Keratinocyte (primary cell): ENCODE results near the gene BBS1. TPM values are rescaled to one million over a fixed set of nuclear protein-coding genes. Genes with fewer than 3 reads are reported as not detected.

Source experiments
- DNase-seq: peaks from one replicate; pipeline ENCODE4 v3.0.0-alpha.2; 2011; ENCODE audit warnings: low read depth, missing footprints, low spot score
- FAIRE-seq: peaks from 2 replicates; lab custom pipeline; 2011; peaks lifted over from hg19 to GRCh38; lab: Jason Lieb, UNC
- H2AFZ ChIP-seq: 2 replicates; pipeline ENCODE4 v1.6.0; 2012; ENCODE audit warnings: low read length, control low read depth, inconsistent platforms; ENCODE audit not compliant: control insufficient read depth
- H3K27ac ChIP-seq: 2 replicates; pipeline ENCODE4 v1.5.1; 2011; ENCODE audit warnings: low read length; ENCODE audit not compliant: control insufficient read depth, insufficient read depth
- H3K27me3 ChIP-seq: 3 replicates; pipeline ENCODE4 v1.6.0; 2011; ENCODE audit warnings: low read length; ENCODE audit not compliant: control insufficient read depth, insufficient read depth; ENCODE audit errors: extremely low read depth
- H3K36me3 ChIP-seq, 2 experiments: 2 replicates in 1 of 2; 3 replicates in 1 of 2; pipeline ENCODE4 v1.5.1; 2011; ENCODE audit warnings: low read length in 2 of 2, mild to moderate bottlenecking in 1 of 2; ENCODE audit not compliant: control insufficient read depth in 2 of 2, insufficient read depth in 2 of 2; ENCODE audit errors: extremely low read depth in 1 of 2
- H3K4me1 ChIP-seq: 3 replicates; pipeline ENCODE4 v1.5.1; 2011; ENCODE audit warnings: low read length; ENCODE audit not compliant: control insufficient read depth, insufficient read depth; ENCODE audit errors: extremely low read depth
- H3K4me2 ChIP-seq: 3 replicates; pipeline ENCODE4 v1.6.0; 2011; ENCODE audit warnings: low read depth, low read length; ENCODE audit not compliant: control insufficient read depth, insufficient read depth; ENCODE audit errors: extremely low read depth
- H3K4me3 ChIP-seq, 3 experiments: fragments of 200-600 bp in 1 of 3; sonication (generic) in 1 of 3; 2 replicates in 2 of 3; 3 replicates in 1 of 3; pipeline ENCODE4 v1.5.1; 2011 to 2016; ENCODE audit warnings: low read length in 3 of 3, mild to moderate bottlenecking in 3 of 3, control low read depth in 2 of 3, inconsistent platforms in 1 of 3, low read depth in 1 of 3, mixed read lengths in 1 of 3, mixed run types in 1 of 3, moderate library complexity in 1 of 3; ENCODE audit not compliant: control insufficient read depth in 2 of 3, insufficient read depth in 2 of 3; ENCODE audit errors: extremely low read depth in 1 of 3
- H3K79me2 ChIP-seq: 2 replicates; pipeline ENCODE4 v1.6.0; 2012; ENCODE audit warnings: low read length; ENCODE audit not compliant: control insufficient read depth, insufficient read depth
- H3K9ac ChIP-seq: 3 replicates; pipeline ENCODE4 v1.6.0; 2011; ENCODE audit warnings: low read length; ENCODE audit not compliant: control insufficient read depth, insufficient read depth; ENCODE audit errors: extremely low read depth
- H3K9me1 ChIP-seq: 3 replicates; pipeline ENCODE4 v1.6.0; 2011; ENCODE audit warnings: low read length; ENCODE audit not compliant: control insufficient read depth, insufficient read depth; ENCODE audit errors: extremely low read depth
- H3K9me3 ChIP-seq: 2 replicates; pipeline ENCODE4 v1.5.1; 2012; ENCODE audit warnings: low read depth, low read length; ENCODE audit not compliant: control insufficient read depth
- H4K20me1 ChIP-seq: 3 replicates; pipeline ENCODE4 v1.6.0; 2011; ENCODE audit warnings: low read length; ENCODE audit not compliant: control insufficient read depth, insufficient read depth; ENCODE audit errors: extremely low read depth
- EZH2 ChIP-seq: IDR thresholded peaks from one replicate; pipeline ENCODE4 v1.6.1; 2012; ENCODE audit warnings: inconsistent platforms, mild to moderate bottlenecking, low read length, moderate library complexity
- dilution Hi-C: fragments of 300-500 bp; cut with MboI; formaldehyde crosslinking; loops from one replicate; pipeline ENCODE4 v1.7.0; 2020; ENCODE audit warnings: low sequenced_read_pairs; ENCODE audit not compliant: extremely low pct_ligation_motif_present
- polyA plus RNA-seq, 5 experiments: library from polyadenylated mRNA; depleted of rRNA in 3 of 5; stranded (reverse) in 3 of 5; stranded (forward) in 1 of 5; unstranded in 1 of 5; fragments of >200 nt; gene quantifications; 1 replicate in 1 of 5; 2 replicates in 3 of 5; 3 replicates in 1 of 5; pipeline versions ENCODE4 v1.2.1 to v1.2.3, GENCODE V29; 2011 to 2012; ENCODE audit warnings: missing spikeins in 2 of 5, low read depth in 1 of 5, low replicate concordance in 1 of 5
- TF ChIP-seq, protein P1 (sequence below), 3 experiments: IDR thresholded peaks in 1 of 3; conservative IDR thresholded peaks in 1 of 3; optimal IDR thresholded peaks in 1 of 3; 2 replicates in 2 of 3; 3 replicates in 1 of 3; pipeline versions ENCODE3 to v1.5.1; 2011; ENCODE audit warnings: low read length in 3 of 3, mild to moderate bottlenecking in 3 of 3, moderate library complexity in 2 of 3, control low read depth in 1 of 3, inconsistent platforms in 1 of 3; ENCODE audit not compliant: insufficient read depth in 2 of 3; ENCODE audit errors: extremely low read depth in 1 of 3

The BBS1 gene
- polyA plus RNA-seq, 1 donor (not counting 4 experiments of a cell fraction or from before 2014, with no cell fraction given) = 11.7 TPM

DNA sequence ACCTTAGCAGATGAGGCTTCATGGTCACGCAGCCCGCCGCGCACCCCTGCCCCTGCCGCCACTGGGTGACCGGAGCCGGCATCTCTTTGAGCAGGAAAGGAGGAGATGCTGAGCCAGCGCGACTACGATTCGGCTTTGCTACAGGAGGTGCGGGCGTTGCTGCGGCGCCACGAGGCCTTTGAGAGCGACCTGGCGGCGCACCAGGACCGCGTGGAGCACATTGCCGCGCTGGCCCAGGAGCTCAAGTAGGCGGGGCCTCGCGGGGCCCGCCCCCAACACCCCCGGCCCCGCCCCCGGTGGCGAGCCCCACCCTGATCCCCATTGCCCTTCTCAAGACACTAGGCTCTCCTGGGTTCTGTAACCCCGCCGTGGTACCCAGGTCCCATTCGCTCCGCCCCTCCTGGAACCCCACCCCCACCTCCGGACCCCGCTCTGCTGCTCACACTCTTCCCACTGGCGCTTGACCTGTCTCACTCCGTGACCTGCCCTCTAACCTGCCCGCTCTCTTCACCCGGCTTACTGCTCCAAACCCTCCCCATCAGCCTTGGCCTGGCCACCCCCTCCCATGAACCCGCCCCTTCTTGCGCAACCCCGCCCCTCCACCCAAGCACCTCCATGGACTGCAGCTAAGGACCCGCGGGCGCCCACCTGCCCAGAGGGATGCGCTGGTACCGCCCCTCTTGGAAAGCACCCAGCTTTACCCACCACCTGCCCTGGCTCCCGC, 48.9 kb downstream of the BBS1 start:
- Histone ChIP-seq H3K9ac (no peak overlapping the region), H3K79me2 (no peaks in the 10 kb centered on the region), H3K36me3 (no peaks in the 10 kb centered on the region), H3K4me2 (no peak overlapping the region), H3K4me1 (no peaks in the 10 kb centered on the region), H3K9me3 (no peaks in the 10 kb centered on the region), H2AFZ (no peak overlapping the region), H3K4me3 (no peak overlapping the region), H4K20me1 (no peaks in the 10 kb centered on the region), H3K27ac (no peak overlapping the region), H3K9me1 (no peaks in the 10 kb centered on the region), H3K27me3 (peaks cover 23% of the 10 kb centered on the region)
- TF ChIP-seq, protein P1, sequence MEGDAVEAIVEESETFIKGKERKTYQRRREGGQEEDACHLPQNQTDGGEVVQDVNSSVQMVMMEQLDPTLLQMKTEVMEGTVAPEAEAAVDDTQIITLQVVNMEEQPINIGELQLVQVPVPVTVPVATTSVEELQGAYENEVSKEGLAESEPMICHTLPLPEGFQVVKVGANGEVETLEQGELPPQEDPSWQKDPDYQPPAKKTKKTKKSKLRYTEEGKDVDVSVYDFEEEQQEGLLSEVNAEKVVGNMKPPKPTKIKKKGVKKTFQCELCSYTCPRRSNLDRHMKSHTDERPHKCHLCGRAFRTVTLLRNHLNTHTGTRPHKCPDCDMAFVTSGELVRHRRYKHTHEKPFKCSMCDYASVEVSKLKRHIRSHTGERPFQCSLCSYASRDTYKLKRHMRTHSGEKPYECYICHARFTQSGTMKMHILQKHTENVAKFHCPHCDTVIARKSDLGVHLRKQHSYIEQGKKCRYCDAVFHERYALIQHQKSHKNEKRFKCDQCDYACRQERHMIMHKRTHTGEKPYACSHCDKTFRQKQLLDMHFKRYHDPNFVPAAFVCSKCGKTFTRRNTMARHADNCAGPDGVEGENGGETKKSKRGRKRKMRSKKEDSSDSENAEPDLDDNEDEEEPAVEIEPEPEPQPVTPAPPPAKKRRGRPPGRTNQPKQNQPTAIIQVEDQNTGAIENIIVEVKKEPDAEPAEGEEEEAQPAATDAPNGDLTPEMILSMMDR (optimal IDR thresholded peaks at IDR 0.05 in 1 of 3, IDR thresholded peaks at IDR 0.05 in 1 of 3, conservative IDR thresholded peaks at IDR 0.05 in 1 of 3; ENCODE audit: extremely low read depth in 1 of 3, insufficient read depth in 2 of 3, low read length in 3 of 3) = no peak
- TF ChIP-seq EZH2 = no peak
- no peak for FAIRE-seq
- dilution Hi-C loops = no loop called here
- no peak for DNase-seq

DNA sequence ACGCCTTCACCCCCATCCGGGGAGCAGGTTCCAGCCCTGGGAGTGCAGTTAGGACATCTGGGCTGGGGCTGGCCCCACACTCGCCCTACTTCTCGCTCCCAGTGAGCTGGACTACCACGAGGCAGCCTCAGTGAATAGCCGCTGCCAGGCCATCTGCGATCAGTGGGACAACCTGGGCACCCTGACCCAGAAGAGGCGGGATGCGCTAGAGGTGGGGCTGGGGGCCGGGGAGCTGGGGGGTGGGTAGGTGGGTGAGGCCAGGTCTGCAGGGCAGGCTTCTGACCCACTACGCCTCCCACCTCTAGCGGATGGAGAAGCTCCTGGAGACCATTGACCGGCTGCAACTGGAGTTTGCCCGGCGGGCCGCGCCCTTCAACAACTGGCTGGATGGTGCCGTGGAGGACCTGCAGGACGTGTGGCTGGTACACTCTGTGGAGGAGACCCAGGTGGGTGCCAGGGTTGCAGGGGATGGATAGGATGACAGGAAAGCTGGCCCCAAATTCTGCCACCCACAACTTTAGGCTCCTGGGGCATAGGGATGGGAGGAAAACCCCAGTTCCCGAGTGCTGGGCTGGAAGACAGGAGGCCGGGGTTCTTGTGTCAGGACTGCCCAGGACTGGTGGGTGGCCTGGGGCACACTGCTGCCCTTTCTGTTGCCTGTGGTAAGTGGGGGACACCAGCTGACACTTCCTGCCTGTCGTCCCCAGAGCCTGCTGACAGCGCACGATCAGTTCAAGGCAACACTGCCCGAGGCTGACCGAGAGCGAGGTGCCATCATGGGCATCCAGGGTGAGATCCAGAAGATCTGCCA, 49.6 kb downstream of the BBS1 start:
- Histone ChIP-seq H3K9me3 (no peaks in the 10 kb centered on the region), H3K4me1 (no peaks in the 10 kb centered on the region), H3K27me3 (peaks cover 23% of the 10 kb centered on the region), H3K36me3 (no peaks in the 10 kb centered on the region), H3K9ac (no peak overlapping the region), H3K9me1 (no peaks in the 10 kb centered on the region), H3K79me2 (no peaks in the 10 kb centered on the region), H3K4me2 (no peak overlapping the region), H4K20me1 (no peaks in the 10 kb centered on the region), H3K4me3 (no peak overlapping the region), H3K27ac (no peak overlapping the region), H2AFZ (no peak overlapping the region)
- DNase-seq = no peak
- dilution Hi-C loops = no loop called here
- no peak for TF ChIP-seq EZH2
- TF ChIP-seq, protein P1 (optimal IDR thresholded peaks at IDR 0.05 in 1 of 3, IDR thresholded peaks at IDR 0.05 in 1 of 3, conservative IDR thresholded peaks at IDR 0.05 in 1 of 3; ENCODE audit: extremely low read depth in 1 of 3, insufficient read depth in 2 of 3, low read length in 3 of 3) = no peak
- no peak for FAIRE-seq
